Keratinocyte (primary cell): ENCODE data around the gene PPP1R12C. TPM values are rescaled to one million over a fixed set of nuclear protein-coding genes. Genes with fewer than 3 reads are reported as not detected.

ENCODE experiments used
- DNase-seq: peaks from one replicate; pipeline ENCODE4 v3.0.0-alpha.2; 2011; ENCODE audit warnings: low read depth, missing footprints, low spot score
- FAIRE-seq: peaks from 2 replicates; lab custom pipeline; 2011; peaks lifted over from hg19 to GRCh38; lab: Jason Lieb, UNC
- H2AFZ ChIP-seq: 2 replicates; pipeline ENCODE4 v1.6.0; 2012; ENCODE audit warnings: low read length, control low read depth, inconsistent platforms; ENCODE audit not compliant: control insufficient read depth
- H3K27ac ChIP-seq: 2 replicates; pipeline ENCODE4 v1.5.1; 2011; ENCODE audit warnings: low read length; ENCODE audit not compliant: control insufficient read depth, insufficient read depth
- H3K27me3 ChIP-seq: 3 replicates; pipeline ENCODE4 v1.6.0; 2011; ENCODE audit warnings: low read length; ENCODE audit not compliant: control insufficient read depth, insufficient read depth; ENCODE audit errors: extremely low read depth
- H3K36me3 ChIP-seq, 2 experiments: 2 replicates in 1 of 2; 3 replicates in 1 of 2; pipeline ENCODE4 v1.5.1; 2011; ENCODE audit warnings: low read length in 2 of 2, mild to moderate bottlenecking in 1 of 2; ENCODE audit not compliant: control insufficient read depth in 2 of 2, insufficient read depth in 2 of 2; ENCODE audit errors: extremely low read depth in 1 of 2
- H3K4me1 ChIP-seq: 3 replicates; pipeline ENCODE4 v1.5.1; 2011; ENCODE audit warnings: low read length; ENCODE audit not compliant: control insufficient read depth, insufficient read depth; ENCODE audit errors: extremely low read depth
- H3K4me2 ChIP-seq: 3 replicates; pipeline ENCODE4 v1.6.0; 2011; ENCODE audit warnings: low read depth, low read length; ENCODE audit not compliant: control insufficient read depth, insufficient read depth; ENCODE audit errors: extremely low read depth
- H3K4me3 ChIP-seq, 3 experiments: fragments of 200-600 bp in 1 of 3; sonication (generic) in 1 of 3; 2 replicates in 2 of 3; 3 replicates in 1 of 3; pipeline ENCODE4 v1.5.1; 2011 to 2016; ENCODE audit warnings: low read length in 3 of 3, mild to moderate bottlenecking in 3 of 3, control low read depth in 2 of 3, inconsistent platforms in 1 of 3, low read depth in 1 of 3, mixed read lengths in 1 of 3, mixed run types in 1 of 3, moderate library complexity in 1 of 3; ENCODE audit not compliant: control insufficient read depth in 2 of 3, insufficient read depth in 2 of 3; ENCODE audit errors: extremely low read depth in 1 of 3
- H3K79me2 ChIP-seq: 2 replicates; pipeline ENCODE4 v1.6.0; 2012; ENCODE audit warnings: low read length; ENCODE audit not compliant: control insufficient read depth, insufficient read depth
- H3K9ac ChIP-seq: 3 replicates; pipeline ENCODE4 v1.6.0; 2011; ENCODE audit warnings: low read length; ENCODE audit not compliant: control insufficient read depth, insufficient read depth; ENCODE audit errors: extremely low read depth
- H3K9me1 ChIP-seq: 3 replicates; pipeline ENCODE4 v1.6.0; 2011; ENCODE audit warnings: low read length; ENCODE audit not compliant: control insufficient read depth, insufficient read depth; ENCODE audit errors: extremely low read depth
- H3K9me3 ChIP-seq: 2 replicates; pipeline ENCODE4 v1.5.1; 2012; ENCODE audit warnings: low read depth, low read length; ENCODE audit not compliant: control insufficient read depth
- H4K20me1 ChIP-seq: 3 replicates; pipeline ENCODE4 v1.6.0; 2011; ENCODE audit warnings: low read length; ENCODE audit not compliant: control insufficient read depth, insufficient read depth; ENCODE audit errors: extremely low read depth
- EZH2 ChIP-seq: IDR thresholded peaks from one replicate; pipeline ENCODE4 v1.6.1; 2012; ENCODE audit warnings: inconsistent platforms, mild to moderate bottlenecking, low read length, moderate library complexity
- dilution Hi-C: fragments of 300-500 bp; cut with MboI; formaldehyde crosslinking; loops from one replicate; pipeline ENCODE4 v1.7.0; 2020; ENCODE audit warnings: low sequenced_read_pairs; ENCODE audit not compliant: extremely low pct_ligation_motif_present
- polyA plus RNA-seq, 5 experiments: library from polyadenylated mRNA; depleted of rRNA in 3 of 5; stranded (reverse) in 3 of 5; stranded (forward) in 1 of 5; unstranded in 1 of 5; fragments of >200 nt; gene quantifications; 1 replicate in 1 of 5; 2 replicates in 3 of 5; 3 replicates in 1 of 5; pipeline versions ENCODE4 v1.2.1 to v1.2.3, GENCODE V29; 2011 to 2012; ENCODE audit warnings: missing spikeins in 2 of 5, low read depth in 1 of 5, low replicate concordance in 1 of 5
- TF ChIP-seq, protein P1 (sequence below), 3 experiments: IDR thresholded peaks in 1 of 3; conservative IDR thresholded peaks in 1 of 3; optimal IDR thresholded peaks in 1 of 3; 2 replicates in 2 of 3; 3 replicates in 1 of 3; pipeline versions ENCODE3 to v1.5.1; 2011; ENCODE audit warnings: low read length in 3 of 3, mild to moderate bottlenecking in 3 of 3, moderate library complexity in 2 of 3, control low read depth in 1 of 3, inconsistent platforms in 1 of 3; ENCODE audit not compliant: insufficient read depth in 2 of 3; ENCODE audit errors: extremely low read depth in 1 of 3

PPP1R12C gene
- polyA plus RNA-seq, 1 donor (not counting 4 experiments of a cell fraction or from before 2014, with no cell fraction given) = 24.7 TPM

DNA sequence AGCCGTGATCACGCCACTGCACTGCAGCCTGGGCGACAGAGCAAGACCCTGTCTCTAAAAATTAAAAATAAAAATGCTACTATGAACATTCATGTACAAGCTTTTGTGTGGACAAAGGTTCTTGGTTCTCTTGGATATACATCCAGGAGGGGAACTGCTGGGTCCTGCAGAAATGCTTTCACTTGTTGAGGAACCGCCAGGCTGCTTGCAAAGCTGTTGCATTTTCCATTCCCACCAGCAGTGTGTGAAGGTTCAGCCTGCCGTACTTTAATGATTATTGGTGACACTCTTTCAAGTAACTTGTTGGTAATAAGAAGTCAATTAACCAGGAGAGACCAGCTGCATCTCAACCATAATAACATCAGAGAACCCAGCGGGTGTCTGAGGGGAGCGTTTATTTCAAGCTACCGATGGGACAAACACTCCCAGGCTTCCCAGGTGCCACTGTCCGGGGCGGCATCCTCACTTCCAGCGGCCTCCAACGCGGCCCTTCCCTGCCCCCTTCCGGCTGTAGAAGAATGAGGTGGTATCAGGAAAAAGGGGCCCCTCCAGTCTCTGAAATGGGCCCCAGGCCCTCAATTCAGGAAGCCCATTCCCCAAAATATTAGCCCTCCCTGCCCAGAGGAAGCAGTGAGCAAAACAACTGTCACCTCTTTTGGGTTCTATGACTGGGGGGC lies 15.2 kb upstream of the PPP1R12C start:
- Histone ChIP-seq H3K4me2 (no peak overlapping the region), H3K9ac (no peak overlapping the region), H3K4me1 (no peaks in the 10 kb centered on the region), H3K4me3 (no peak overlapping the region), H2AFZ (no peak overlapping the region), H3K36me3 (peaks cover 0 to 13% of the 10 kb centered on the region in 2 experiments), H3K9me3 (no peaks in the 10 kb centered on the region), H3K9me1 (no peaks in the 10 kb centered on the region), H3K27me3 (no peaks in the 10 kb centered on the region), H4K20me1 (no peaks in the 10 kb centered on the region), H3K79me2 (no peaks in the 10 kb centered on the region), H3K27ac (no peak overlapping the region)
- dilution Hi-C loops = no loop called here
- TF ChIP-seq EZH2 = no peak
- TF ChIP-seq, protein P1, sequence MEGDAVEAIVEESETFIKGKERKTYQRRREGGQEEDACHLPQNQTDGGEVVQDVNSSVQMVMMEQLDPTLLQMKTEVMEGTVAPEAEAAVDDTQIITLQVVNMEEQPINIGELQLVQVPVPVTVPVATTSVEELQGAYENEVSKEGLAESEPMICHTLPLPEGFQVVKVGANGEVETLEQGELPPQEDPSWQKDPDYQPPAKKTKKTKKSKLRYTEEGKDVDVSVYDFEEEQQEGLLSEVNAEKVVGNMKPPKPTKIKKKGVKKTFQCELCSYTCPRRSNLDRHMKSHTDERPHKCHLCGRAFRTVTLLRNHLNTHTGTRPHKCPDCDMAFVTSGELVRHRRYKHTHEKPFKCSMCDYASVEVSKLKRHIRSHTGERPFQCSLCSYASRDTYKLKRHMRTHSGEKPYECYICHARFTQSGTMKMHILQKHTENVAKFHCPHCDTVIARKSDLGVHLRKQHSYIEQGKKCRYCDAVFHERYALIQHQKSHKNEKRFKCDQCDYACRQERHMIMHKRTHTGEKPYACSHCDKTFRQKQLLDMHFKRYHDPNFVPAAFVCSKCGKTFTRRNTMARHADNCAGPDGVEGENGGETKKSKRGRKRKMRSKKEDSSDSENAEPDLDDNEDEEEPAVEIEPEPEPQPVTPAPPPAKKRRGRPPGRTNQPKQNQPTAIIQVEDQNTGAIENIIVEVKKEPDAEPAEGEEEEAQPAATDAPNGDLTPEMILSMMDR (optimal IDR thresholded peaks at IDR 0.05 in 1 of 3, IDR thresholded peaks at IDR 0.05 in 1 of 3, conservative IDR thresholded peaks at IDR 0.05 in 1 of 3; ENCODE audit: extremely low read depth in 1 of 3, insufficient read depth in 2 of 3, low read length in 3 of 3) = no peak
- FAIRE-seq (no peak), DNase-seq (no peak)

DNA sequence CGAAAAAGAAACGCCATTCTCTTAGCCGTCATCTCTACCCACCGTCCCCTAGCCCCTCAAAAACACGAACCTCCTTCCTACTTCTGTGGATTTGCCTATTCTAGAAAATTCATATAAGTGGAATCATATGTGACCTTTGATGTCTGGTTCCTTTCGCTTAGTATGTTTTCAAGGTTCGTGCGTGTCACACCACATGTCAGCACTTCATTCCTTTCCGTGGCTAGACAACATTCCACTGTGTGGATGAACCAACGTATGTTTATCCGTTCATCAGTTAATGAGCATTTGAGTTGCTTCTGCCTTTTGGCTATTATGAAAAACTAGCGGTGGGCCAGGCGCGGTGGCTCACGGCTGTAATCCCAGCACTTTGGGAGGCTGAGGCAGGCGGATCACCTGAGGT lies 14.0 kb upstream of the PPP1R12C start:
- no peaks in the 10 kb centered on the region for H4K20me1 ChIP-seq
- peaks cover 0 to 13% of the 10 kb centered on the region in 2 experiments for H3K36me3 ChIP-seq
- H3K27me3 ChIP-seq = no peaks in the 10 kb centered on the region
- no peak overlapping the region for H2AFZ ChIP-seq
- no peaks in the 10 kb centered on the region for H3K4me1 ChIP-seq
- FAIRE-seq (no peak), DNase-seq (no peak)
- H3K9ac ChIP-seq = no peak overlapping the region
- no peak overlapping the region for H3K27ac ChIP-seq
- no peaks in the 10 kb centered on the region for H3K79me2 ChIP-seq
- H3K9me3 ChIP-seq = no peaks in the 10 kb centered on the region
- TF ChIP-seq, protein P1 (optimal IDR thresholded peaks at IDR 0.05 in 1 of 3, IDR thresholded peaks at IDR 0.05 in 1 of 3, conservative IDR thresholded peaks at IDR 0.05 in 1 of 3; ENCODE audit: extremely low read depth in 1 of 3, insufficient read depth in 2 of 3, low read length in 3 of 3) = no peak
- no peak for TF ChIP-seq EZH2
- H3K4me2 ChIP-seq = no peak overlapping the region
- H3K9me1 ChIP-seq = no peaks in the 10 kb centered on the region
- dilution Hi-C loops = no loop called here
- no peak overlapping the region for H3K4me3 ChIP-seq
